Urinary bladder (tissue), 4 donors: ENCODE data around the gene OLA1. TPM values are rescaled to one million over a fixed set of nuclear protein-coding genes. Genes with fewer than 3 reads are reported as not detected.

Source experiments
- DNase-seq: peaks from one replicate; pipeline ENCODE4 v3.0.0-alpha.2; 2015; ENCODE audit errors: extremely low spot score
- H3K27ac ChIP-seq: one replicate; pipeline ENCODE4 v1.5.1; 2013; ENCODE audit warnings: low read depth, mild to moderate bottlenecking, moderate library complexity
- H3K36me3 ChIP-seq: one replicate; pipeline ENCODE4 v1.6.1; 2013; ENCODE audit warnings: mild to moderate bottlenecking, moderate library complexity; ENCODE audit not compliant: insufficient read depth
- H3K4me1 ChIP-seq: one replicate; pipeline ENCODE4 v1.6.1; 2013; ENCODE audit warnings: mild to moderate bottlenecking, moderate library complexity; ENCODE audit not compliant: insufficient read depth
- H3K4me3 ChIP-seq: one replicate; pipeline ENCODE4 v1.5.1; 2013; ENCODE audit warnings: low read depth, low read length
- WGBS: extraction: QIAGEN DNeasy Blood & Tissue Kit; methylation state at CpG from one replicate; pipeline ENCODE4 v1.1.7; 2013; 5-methylcytosine and 5-hydroxymethylcytosine counted together
- polyA plus RNA-seq: library from polyadenylated mRNA; stranded (reverse); fragments of 200-250 nt; gene quantifications from one replicate; pipeline ENCODE4 v1.2.3, GENCODE V29; 2013
- total RNA-seq: library from RNA; depleted of rRNA; stranded (reverse); fragments of >200 nt; gene quantifications from one replicate; pipeline ENCODE4 v1.2.3, GENCODE V29; 2014
- donor health status: healthy with polysubstance abuse.
- donor health status: healthy.

Gene OLA1
- total and polyA plus RNA-seq, 2 donors: 51.1 to 68.3 TPM

GRCh38 chr2:174181368-174181767 lies 67.0 kb downstream of the OLA1 start:
- no peaks in the 10 kb centered on the region for H3K4me1 ChIP-seq
- no peak for DNase-seq
- WGBS: 93% methylated on average over 5 of the region's 5 CpGs

DNA sequence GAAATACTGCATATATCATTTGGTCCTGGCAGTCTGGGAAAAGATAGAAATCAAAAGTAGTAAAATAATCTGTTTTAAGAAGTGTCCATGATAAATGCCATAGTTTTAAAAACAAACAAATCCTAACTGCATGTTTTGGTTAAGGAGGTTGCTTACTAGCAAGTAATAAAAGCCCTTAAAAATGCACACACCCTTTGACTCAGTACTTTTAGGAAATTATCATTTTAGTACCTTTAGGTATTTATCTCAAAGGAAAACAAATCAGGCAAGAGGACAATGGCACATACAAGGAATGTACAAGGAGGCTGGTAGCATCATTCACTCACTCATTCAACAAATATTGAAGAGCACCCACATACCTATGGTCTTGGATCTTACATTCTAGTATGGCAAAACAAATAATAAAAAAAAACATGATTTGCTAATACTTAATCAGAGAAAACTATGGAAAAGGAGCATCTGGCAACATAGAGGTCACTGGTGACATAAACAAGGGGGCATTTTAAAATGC lies 67.6 kb downstream of the OLA1 start:
- Histone ChIP-seq H3K4me3 (no peak overlapping the region), H3K4me1 (no peaks in the 10 kb centered on the region), H3K27ac (no peak overlapping the region), H3K36me3 (no peaks in the 10 kb centered on the region)
- no peak for DNase-seq

More at GRCh38 chr2:174181368-174181767, 67.0 kb downstream of the OLA1 start:
- Histone ChIP-seq H3K4me3 (no peak overlapping the region), H3K36me3 (no peaks in the 10 kb centered on the region), H3K27ac (no peak overlapping the region)

DNA sequence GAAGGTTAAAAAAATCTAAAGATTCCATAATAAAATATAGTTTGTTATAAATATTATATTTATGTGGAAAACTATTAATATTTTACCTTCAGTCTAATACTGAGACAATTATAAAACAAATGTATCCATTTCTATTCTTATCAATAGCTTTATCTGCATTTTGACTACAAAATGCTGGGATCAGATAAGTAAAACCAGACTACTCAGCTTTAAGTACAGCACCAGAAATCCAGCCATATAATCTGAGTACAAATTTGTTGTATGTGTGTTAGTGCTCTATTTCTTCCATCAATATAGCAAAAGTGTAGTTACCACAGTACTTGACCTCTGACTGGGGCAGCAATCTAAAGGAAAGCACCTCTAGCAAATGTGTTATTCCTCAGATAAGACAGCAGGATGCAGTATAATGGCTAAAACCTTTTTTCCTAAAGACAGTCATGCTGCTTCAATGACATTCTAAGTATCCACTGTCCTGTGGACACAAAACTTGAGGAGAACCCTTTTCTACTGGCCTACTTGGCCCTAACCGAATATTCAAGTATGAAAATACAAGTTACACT lies 68.1 kb downstream of the OLA1 start:
- Histone ChIP-seq H3K36me3 (no peaks in the 10 kb centered on the region), H3K27ac (no peak overlapping the region), H3K4me3 (no peak overlapping the region), H3K4me1 (no peaks in the 10 kb centered on the region)
- no peak for DNase-seq
- WGBS: 78% methylated on average over 1 of the region's 1 CpG

- no peaks in the 10 kb centered on the region for H3K4me1 ChIP-seq
- WGBS: 70% methylated on average over 2 of the region's 2 CpGs
- no peak overlapping the region for H3K27ac ChIP-seq
- no peak for DNase-seq
- H3K36me3 ChIP-seq: no peaks in the 10 kb centered on the region
- H3K4me3 ChIP-seq: no peak overlapping the region
These were observed 70.9 kb downstream of the OLA1 start for GRCh38 chr2:174177316-174177890.

- no peak overlapping the region for H3K4me3 ChIP-seq
- H3K27ac ChIP-seq: no peak overlapping the region
- DNase-seq: no peak
- WGBS: 76% methylated on average over 1 of the region's 1 CpG
- H3K36me3 ChIP-seq: no peaks in the 10 kb centered on the region
- H3K4me1 ChIP-seq: no peaks in the 10 kb centered on the region
These were observed 71.4 kb downstream of the OLA1 start for GRCh38 chr2:174176898-174177297.

DNA sequence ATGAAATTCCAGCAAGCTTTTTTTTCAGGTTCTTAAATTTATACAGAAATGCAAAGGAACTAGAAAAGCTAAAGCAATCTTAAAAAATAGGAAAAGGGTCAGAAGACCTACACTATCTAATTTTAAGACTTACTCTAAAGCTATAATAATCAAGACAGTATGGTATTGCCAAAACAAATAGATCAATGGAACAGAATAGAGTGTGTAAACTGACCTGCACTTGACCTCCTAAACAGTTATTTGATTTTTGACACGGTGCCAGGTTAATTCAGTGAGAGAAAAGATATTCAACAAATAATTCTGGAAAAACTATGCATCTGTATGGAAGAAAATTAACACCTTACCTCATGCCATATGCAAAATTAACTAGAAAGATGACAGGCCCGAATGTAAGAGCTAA lies 73.6 kb downstream of the OLA1 start:
- H3K4me1 ChIP-seq: no peaks in the 10 kb centered on the region
- no peaks in the 10 kb centered on the region for H3K36me3 ChIP-seq
- no peak overlapping the region for H3K4me3 ChIP-seq
- DNase-seq: no peak
- H3K27ac ChIP-seq: no peak overlapping the region
- WGBS: 92% methylated on average over 2 of the region's 2 CpGs

DNA sequence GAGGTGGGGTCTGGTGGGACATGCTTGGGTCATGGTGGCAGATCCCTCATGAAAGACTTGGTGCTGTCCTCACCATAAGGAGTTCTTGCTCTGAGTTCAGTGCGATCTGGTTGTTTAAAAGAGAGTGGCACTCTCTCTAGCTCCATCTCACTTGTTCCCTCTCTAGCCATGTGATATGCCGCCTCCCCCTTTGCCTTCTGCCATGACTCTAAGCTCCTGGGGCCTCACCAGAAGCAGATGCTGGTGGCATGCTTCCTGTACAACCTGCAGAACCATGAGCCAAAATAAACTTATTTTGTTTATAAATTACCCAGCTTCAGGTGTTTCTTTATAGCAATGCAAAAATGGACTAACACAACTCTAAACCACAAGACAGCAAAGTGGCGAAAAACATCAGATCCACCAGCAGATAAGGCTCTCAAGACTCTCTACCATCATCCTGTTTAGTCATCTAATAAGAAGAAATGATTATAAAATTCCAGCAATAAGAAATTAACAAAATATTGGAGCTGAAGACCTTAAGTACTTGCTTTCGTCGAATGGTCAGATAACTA lies 75.5 kb downstream of the OLA1 start:
- Histone ChIP-seq H3K4me3 (no peak overlapping the region), H3K36me3 (no peaks in the 10 kb centered on the region), H3K4me1 (no peaks in the 10 kb centered on the region), H3K27ac (no peak overlapping the region)
- no peak for DNase-seq
- 98% methylated on average over 5 of the region's 5 CpGs for WGBS

- Histone ChIP-seq H3K4me1 (no peaks in the 10 kb centered on the region), H3K27ac (no peak overlapping the region), H3K36me3 (no peaks in the 10 kb centered on the region), H3K4me3 (no peak overlapping the region)
- no peak for DNase-seq
- WGBS: 97% methylated on average over 23 of the region's 23 CpGs
These were observed 76.5 kb downstream of the OLA1 start for GRCh38 chr2:174171686-174172445.

DNA sequence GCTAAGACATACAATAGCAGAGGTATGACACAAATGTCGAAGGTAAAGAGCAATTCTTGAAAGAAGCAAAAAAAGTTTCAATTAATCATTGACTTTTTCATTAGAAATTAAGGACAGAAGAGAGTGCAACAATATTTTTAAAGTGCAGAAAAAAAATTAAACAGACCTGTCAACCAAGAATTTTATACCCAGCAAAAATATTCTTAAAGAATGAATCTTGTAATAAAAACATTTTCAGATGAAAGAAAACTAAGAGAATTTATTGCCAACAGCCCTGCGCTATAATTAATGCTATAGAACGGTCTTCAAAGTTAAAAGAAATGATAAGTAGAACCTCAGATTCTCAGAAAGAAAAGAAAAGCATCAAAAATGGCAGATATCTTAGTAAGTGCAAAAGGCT lies 79.0 kb downstream of the OLA1 start:
- no peaks in the 10 kb centered on the region for H3K4me1 ChIP-seq
- no peak for DNase-seq
- 99% methylated on average over 3 of the region's 3 CpGs for WGBS
- no peaks in the 10 kb centered on the region for H3K36me3 ChIP-seq
- H3K4me3 ChIP-seq: no peak overlapping the region
- H3K27ac ChIP-seq: no peak overlapping the region

- no peak for DNase-seq
- H3K27ac ChIP-seq: no peak overlapping the region
- WGBS: 95% methylated on average over 2 of the region's 2 CpGs
- H3K4me3 ChIP-seq: no peak overlapping the region
- H3K36me3 ChIP-seq: no peaks in the 10 kb centered on the region
- H3K4me1 ChIP-seq: no peaks in the 10 kb centered on the region
These were observed 82.1 kb downstream of the OLA1 start for GRCh38 chr2:174166261-174166660.

GRCh38 chr2:174161490-174161889 lies 86.8 kb downstream of the OLA1 start:
- Histone ChIP-seq H3K4me1 (no peaks in the 10 kb centered on the region), H3K4me3 (no peak overlapping the region), H3K36me3 (no peaks in the 10 kb centered on the region), H3K27ac (no peak overlapping the region)
- WGBS: 84% methylated on average over 3 of the region's 3 CpGs
- no peak for DNase-seq

GRCh38 chr2:174158003-174158402 lies 90.3 kb downstream of the OLA1 start:
- Histone ChIP-seq H3K4me1 (no peaks in the 10 kb centered on the region), H3K27ac (no peak overlapping the region), H3K4me3 (no peak overlapping the region), H3K36me3 (no peaks in the 10 kb centered on the region)
- DNase-seq: no peak
- WGBS: 79% methylated on average over 3 of the region's 3 CpGs

- DNase-seq: no peak
- WGBS: 75% methylated on average over 1 of the region's 1 CpG
These were observed 91.3 kb downstream of the OLA1 start for GRCh38 chr2:174157053-174157452.

More at GRCh38 chr2:174157053-174157452, 91.3 kb downstream of the OLA1 start:
- H3K4me1 ChIP-seq: no peaks in the 10 kb centered on the region
- no peak overlapping the region for H3K27ac ChIP-seq
- no peak overlapping the region for H3K4me3 ChIP-seq
- no peaks in the 10 kb centered on the region for H3K36me3 ChIP-seq
